UCSD-AML1 (cell line): ENCODE data around the gene FUT6.
"Not testable (repeated sequence)": the region's sequence is repeated elsewhere in the genome, so short reads cannot be mapped to it uniquely, and the experiment has no call there.

Experiments used
- DNase-seq: peaks from one replicate; lab custom pipeline; 2025; ENCODE audit not compliant: unreplicated experiment; lab: John Stamatoyannopoulos, UW

Gene FUT6

DNA sequence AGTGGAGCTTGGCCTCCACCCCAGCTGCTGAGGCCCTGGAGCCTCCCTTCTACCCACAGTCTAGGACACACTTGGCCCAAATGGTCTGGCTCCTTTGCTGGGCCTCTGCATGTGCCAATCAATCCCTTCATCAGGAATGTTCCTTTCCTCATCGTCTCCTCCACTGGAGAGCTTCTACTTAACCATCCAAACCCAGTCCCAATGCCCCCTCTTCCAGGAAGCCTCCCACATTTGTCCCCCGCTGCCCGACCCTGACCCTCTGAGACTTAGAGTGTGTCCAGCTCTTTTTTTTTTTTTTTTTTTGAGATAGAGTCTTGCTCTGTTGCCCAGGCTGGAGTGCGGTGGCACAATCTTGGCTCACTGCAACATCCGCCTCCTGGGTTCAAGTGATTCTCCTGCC is 51.1 kb downstream of the FUT6 start:
- DNase-seq: no peak

DNA sequence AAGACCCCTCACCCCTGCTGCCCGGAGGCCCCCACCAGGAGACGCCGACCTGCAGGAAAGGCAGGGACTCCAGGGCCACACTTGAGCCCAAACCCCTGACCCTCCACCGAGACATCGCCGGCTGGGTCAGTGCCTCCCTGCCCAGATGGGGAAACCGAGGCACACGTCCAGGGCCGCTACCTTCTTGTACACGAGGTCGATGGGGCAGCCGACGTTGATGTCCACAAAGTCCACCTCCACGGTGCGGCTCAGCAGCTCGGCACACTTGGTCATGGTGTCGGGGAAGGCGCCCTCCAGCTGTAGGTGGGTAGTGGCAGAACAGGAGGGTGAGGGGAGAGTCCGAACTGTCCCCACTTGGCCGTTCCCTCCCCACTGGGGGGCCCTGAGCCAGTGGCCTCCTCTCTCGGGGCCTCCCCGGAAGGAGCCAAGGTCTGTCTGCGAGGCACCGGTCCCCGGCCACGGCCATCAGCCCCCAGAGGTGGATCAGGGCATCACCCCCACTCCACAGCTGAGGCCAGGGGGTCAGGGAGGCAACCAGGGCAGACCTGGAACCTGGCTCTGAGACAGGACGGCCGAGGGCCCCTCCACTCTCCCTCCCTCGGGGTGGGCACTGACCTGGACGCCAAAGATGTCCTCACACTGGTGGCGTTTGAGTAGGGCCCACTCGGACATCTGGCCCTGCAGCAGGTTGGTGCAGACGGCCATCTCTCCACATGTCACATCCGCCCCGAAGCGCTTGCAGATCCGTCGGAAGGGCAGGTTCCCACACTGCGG is 51.9 kb downstream of the FUT6 start:
- no peak for DNase-seq

DNA sequence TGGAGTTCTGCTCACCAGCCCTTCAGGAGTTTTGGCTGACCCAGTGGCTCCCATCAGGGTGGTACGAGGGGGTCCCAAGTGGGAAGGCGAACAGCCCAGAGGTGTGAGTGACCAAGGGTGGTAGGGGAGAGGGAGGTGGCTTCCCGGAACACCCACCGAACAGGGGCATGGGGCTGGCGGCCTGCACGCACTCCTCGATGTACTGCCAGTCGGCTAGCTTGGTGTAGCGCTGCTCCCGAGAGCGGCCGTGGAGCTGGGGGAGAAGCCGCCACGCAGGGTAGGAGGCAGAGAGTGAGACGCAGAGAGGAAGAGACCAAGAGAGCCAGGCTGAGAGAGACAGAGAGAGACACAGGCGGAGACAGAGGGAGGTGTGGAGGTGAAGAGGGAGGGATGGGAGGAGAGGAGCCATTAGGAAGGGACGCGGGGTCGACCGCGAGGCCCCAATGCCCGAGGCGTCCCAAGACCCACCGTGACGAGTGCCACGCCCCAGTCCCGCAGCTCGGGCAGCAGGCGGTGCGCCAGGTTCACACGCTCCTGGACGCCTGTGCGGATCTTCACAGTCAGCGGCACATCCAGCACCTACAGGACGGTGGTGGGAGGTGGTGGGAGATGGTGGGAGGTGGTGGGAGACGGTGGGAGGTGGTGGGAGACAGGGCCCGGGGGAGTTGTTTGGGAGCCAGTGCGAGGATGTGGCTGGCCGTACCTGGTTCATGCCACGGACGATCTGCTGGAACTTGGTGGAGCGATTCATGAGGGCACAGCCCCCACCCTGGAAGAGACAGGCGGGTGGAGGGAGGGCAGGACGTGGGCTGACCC is 52.7 kb downstream of the FUT6 start:
- DNase-seq: no peak

DNA sequence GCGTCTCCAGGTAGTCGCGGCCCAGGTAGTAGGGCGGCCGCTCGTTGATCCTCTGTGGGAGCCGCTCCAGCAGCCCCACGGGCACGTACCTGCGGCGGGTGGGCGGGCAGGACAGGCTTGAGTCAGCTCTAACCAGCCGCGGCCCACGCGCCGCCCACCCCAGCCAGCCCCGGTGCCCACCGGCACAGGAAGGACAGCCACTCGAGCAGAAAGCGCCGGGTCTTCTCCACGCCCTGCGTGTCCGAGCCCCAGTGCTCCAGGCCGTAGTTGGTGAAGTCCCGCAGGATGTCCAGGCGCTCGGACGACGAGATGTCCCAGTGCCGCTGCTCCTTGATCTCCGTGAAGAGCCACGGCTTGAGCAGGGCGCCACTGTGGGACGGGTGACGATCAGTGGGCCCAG is 54.1 kb downstream of the FUT6 start:
- no peak for DNase-seq

DNA sequence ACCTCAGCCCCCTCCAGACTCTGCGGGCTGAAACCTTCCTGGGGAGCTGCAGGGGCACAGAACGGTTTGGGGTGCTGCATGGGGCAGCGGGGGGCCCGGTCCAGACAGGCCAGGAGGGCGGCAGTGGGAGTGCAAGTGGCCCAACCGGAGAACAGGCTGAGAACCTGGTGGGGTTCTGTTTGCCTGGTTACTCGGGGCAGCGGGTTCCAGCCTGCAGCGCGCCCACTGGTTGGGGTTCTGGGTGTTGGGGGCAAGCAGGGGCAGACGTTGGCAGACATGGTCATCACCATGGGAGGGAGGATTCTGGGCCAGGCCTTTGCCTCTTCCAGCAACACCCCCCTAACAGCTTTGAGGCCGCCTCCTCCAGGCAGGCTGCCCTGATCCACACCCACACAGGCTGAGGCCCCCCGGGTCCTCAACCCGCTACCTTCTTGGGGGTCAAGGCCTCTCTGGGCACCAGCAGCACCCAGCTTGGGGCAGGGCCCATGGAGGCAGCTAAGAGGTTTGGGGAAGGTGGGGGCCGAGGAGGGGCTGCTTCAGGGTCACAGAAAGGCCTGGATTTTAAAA is 54.8 kb downstream of the FUT6 start, which contains the start of gene PRR22:
Gene PRR22 (minus strand): TSS at position 166 of the 567 bp plus-strand sequence. CDS start 86 bp downstream, at position 80.
- DNase-seq: no peak

DNA sequence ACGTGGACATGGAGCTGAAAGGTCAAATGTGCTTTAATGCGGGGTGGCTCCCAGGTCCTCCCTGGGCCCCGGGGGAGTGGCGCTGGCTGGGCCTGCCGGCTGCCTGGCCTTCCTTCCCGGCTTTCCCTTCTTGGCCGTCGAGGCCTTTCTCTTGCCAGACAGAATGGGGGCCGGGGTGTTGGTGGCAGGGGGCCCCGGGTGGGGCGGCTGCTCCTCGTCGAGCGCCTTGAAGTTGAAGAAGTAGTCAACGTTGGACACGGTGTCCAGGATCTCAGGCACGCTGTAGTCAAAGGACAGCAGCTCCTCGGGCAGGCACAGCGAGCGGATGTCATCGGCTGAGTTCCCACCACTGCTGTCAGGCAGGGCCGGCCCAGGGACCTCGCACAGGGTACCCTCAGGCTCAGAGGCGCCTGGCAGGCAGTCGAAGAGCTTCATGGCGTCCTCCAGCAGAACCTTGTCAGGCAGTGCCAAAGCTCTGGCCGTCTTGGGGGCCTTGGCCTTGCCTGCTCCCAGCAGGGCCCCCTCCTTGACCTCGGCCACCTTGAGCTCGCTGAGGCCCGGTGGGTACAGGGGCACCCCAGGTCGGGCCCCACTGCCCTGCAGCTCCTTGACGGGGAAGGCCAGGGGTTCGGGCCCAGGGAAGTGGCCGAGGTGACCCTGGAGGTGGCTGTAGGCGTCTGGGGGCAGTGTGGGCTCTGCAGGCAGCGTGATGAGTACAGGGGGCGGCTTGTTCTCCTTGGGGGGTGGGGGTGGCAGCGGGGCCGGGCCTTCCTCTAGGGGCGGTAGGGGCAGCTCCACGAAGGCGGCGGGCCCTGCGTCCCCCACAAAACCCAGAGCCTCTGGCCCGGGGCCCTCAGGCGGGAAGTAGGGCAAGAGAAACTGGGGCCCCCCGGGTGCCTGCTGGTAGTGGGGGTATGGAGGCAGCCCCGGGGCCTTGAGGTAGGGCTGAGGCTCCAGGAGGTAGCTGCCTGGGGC is 56.3 kb downstream of the FUT6 start:
- no peak for DNase-seq

DNA sequence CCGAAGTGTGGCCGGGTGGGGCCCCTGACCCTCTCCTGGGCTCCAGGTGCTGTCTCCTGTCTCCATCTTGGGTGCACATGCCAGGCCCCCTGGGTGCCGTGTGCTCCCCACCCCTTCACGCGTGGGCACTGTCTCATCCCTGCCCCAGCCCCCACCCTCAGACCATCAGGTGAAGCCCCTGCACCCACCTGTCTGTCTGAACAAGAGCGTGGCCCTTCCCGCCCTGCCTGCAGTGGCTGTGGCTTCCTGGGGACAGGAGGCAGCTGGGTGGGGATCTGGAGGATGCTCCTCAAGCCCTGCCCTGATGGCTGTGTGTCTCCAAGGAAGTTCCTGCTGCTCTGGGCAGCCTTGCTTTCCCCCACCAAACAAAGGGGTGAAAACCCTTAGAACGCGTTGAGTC is 57.2 kb downstream of the FUT6 start:
- no peak for DNase-seq

DNA sequence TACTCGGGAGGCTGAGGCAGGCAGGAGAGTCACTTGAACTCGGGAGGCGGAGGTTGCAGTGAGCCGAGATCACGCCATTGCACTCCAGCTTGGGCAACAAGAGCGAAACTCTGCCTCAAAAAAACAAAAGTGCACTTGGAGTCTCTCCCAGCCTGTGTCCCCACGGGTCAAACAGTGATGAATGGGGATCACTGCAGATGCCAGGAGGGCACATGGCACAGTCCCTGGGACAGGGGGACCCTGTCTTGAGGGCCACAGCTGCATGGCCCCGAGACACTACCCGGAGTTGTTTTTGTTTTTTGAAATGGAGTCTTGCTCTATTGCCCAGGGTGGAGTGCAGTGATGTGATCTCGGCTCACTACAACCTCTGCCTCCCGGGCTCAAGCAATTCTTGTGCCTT is 58.6 kb downstream of the FUT6 start:
- DNase-seq: not testable (repeated sequence)
